Chondrocyte (in vitro differentiated cells): Measurements from ENCODE around the gene SHLD2. TPM values are rescaled to one million over a fixed set of nuclear protein-coding genes. Genes with fewer than 3 reads are reported as not detected.
"Not testable (repeated sequence)": the region's sequence is repeated elsewhere in the genome, so short reads cannot be mapped to it uniquely, and the experiment has no call there.

ENCODE experiments used
- DNase-seq: peaks from one replicate; pipeline ENCODE4 v3.0.0; 2021; ENCODE audit warnings: mixed read lengths, low spot score
- H3K27ac Mint-ChIP-seq: one replicate; pipeline ENCODE4 v1.8.0; 2021; ENCODE audit warnings: mild to moderate bottlenecking, moderate library complexity, mixed read lengths; ENCODE audit not compliant: unreplicated experiment
- H3K27me3 Mint-ChIP-seq: 2 replicates; pipeline ENCODE4 v1.8.0; 2021; ENCODE audit warnings: low read depth, mixed read lengths
- H3K36me3 Mint-ChIP-seq: 2 replicates; pipeline ENCODE4 v1.8.0; 2021; ENCODE audit warnings: low read depth, mixed read lengths
- H3K4me1 Mint-ChIP-seq: 2 replicates; pipeline ENCODE4 v1.8.0; 2021; ENCODE audit warnings: low read depth, mild to moderate bottlenecking, mixed read lengths
- H3K4me3 Mint-ChIP-seq: one replicate; pipeline ENCODE4 v1.8.0; 2021; ENCODE audit warnings: mild to moderate bottlenecking, moderate library complexity, mixed read lengths; ENCODE audit not compliant: unreplicated experiment
- H3K9me3 Mint-ChIP-seq: 2 replicates; pipeline ENCODE4 v1.8.0; 2021; ENCODE audit warnings: low read depth, mixed read lengths
- total RNA-seq: library from RNA; stranded (reverse); gene quantifications from 3 replicates; pipeline ENCODE4 v1.2.1, GENCODE V29; 2021
- TF ChIP-seq, protein P1 (sequence below): fragments of 200-600 bp; sonication (generic); IDR thresholded peaks from 2 replicates; pipeline ENCODE4 v1.5.0; 2021; ENCODE audit warnings: antibody characterized with exemption, mild to moderate bottlenecking, moderate library complexity

Gene SHLD2
- total RNA-seq, 1 donor from 2014 or later, result 29.2 TPM

DNA sequence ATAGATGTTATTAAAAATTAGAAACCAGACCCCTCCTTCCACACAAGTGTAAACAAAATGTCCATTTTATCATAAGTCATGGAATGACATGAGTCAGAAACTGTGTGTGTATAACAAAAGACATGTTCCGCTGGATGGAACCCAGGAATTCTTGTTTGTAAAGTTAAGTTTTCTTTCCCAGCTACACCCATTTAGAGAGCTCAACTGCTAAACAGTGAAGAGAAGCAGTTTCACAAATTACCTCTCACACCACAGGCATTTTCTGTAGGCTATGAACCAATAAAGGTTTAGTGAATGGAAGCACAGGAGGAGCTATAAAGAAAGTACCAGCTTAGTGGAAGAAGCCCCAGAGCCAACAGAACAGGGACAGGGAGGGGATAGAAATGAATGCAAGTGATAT is 12.8 kb upstream of the SHLD2 start:
- not testable (repeated sequence) for H3K27me3 Mint-ChIP-seq, H3K9me3 Mint-ChIP-seq, H3K36me3 Mint-ChIP-seq, DNase-seq
- H3K27ac Mint-ChIP-seq, result peak overlapping the region; percentile 98
- peaks cover 37% of the 10 kb centered on the region for H3K4me1 Mint-ChIP-seq
- peak overlapping the region; percentile 0 for H3K4me3 Mint-ChIP-seq

DNA sequence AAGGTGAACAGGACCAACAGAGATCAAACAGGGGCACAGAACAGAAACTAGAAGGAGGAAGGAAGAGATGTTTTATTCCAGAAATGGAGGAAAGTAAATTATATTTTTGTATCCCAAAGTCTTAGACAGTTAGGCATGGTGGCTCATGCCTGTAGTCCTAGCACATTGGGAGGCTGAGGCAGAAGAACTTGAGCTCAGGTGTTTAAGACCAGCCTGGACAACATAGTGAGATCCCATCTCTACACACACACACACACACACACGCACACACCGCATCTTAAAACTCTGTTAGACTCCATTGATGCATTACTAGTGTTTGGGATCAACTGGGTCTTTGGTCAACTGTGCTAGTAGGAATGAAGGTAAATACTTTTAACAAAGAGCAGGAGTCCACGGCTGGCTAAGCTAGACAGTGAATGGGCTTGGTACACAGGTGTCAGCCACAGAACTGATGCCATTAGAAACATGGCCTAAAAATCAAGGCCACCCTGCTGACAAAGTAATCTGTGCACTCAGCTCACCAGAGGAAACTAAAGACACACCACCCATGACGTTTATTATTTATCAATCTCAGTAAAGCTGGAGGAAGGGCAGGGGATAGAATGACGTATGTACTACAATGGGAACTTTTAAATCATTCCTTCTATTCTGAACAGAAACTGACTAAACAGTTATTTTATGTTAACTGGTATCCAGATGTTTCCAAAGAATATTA is 11.3 kb upstream of the SHLD2 start:
- not testable (repeated sequence) for H3K4me3 Mint-ChIP-seq, H3K36me3 Mint-ChIP-seq, DNase-seq, H3K27me3 Mint-ChIP-seq, H3K9me3 Mint-ChIP-seq
- Mint-ChIP-seq H3K27ac (peak overlapping the region; percentile 98), H3K4me1 (peaks cover 42% of the 10 kb centered on the region)

DNA sequence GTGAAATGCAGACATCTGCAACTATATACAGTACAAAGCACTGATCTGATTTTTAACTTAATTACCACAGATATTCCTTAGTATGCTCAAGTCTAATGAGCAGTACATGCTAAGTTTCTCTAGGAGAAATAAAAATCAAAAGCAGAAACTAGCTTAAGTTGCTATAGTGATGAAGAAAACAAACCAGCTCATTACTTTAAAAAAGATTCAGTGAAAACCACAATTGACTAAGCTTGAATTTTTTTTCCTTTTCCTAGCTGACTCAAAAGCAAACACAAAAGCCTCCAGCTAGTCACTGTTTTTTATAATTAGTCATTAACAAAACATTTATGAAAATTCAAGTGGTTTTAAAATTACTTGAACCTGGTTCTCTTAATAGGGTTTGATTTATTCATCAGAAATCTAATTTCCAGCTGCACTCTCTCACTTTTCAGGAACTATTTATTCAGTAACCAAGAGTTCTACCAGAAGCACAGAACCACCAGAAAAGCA is 10.7 kb upstream of the SHLD2 start:
- Mint-ChIP-seq H3K4me3 (peak overlapping the region; percentile 5), H3K27ac (peak overlapping the region; percentile 98), H3K4me1 (peaks cover 42% of the 10 kb centered on the region)
- H3K36me3 Mint-ChIP-seq, H3K9me3 Mint-ChIP-seq, H3K27me3 Mint-ChIP-seq, DNase-seq: not testable (repeated sequence)

DNA sequence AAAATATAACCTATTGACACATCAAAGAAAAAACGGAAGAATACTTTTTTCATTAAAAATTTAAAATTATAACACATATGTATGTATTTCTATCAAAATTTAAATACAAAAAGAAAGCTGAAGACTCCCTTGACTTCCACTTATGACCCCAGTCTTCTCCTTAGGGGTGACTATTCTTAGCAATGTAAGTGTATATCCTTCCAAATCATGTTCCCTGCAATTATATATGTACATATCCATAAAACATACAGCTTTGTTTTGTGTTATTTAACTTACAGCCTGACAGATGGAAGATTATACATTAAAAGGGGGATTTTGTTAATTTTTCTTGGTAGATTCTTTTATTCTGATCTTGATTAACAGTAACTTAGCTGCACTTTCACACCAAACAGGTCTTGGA is 9.5 kb upstream of the SHLD2 start:
- no peaks in the 10 kb centered on the region for H3K27me3 Mint-ChIP-seq
- H3K4me3 Mint-ChIP-seq, result no peak overlapping the region
- DNase-seq, result no peak
- no peaks in the 10 kb centered on the region for H3K9me3 Mint-ChIP-seq
- H3K36me3 Mint-ChIP-seq, result peaks cover 1% of the 10 kb centered on the region
- H3K27ac Mint-ChIP-seq, result no peak overlapping the region
- TF ChIP-seq, protein P1, sequence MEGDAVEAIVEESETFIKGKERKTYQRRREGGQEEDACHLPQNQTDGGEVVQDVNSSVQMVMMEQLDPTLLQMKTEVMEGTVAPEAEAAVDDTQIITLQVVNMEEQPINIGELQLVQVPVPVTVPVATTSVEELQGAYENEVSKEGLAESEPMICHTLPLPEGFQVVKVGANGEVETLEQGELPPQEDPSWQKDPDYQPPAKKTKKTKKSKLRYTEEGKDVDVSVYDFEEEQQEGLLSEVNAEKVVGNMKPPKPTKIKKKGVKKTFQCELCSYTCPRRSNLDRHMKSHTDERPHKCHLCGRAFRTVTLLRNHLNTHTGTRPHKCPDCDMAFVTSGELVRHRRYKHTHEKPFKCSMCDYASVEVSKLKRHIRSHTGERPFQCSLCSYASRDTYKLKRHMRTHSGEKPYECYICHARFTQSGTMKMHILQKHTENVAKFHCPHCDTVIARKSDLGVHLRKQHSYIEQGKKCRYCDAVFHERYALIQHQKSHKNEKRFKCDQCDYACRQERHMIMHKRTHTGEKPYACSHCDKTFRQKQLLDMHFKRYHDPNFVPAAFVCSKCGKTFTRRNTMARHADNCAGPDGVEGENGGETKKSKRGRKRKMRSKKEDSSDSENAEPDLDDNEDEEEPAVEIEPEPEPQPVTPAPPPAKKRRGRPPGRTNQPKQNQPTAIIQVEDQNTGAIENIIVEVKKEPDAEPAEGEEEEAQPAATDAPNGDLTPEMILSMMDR, result no peak
- peaks cover 45% of the 10 kb centered on the region for H3K4me1 Mint-ChIP-seq

DNA sequence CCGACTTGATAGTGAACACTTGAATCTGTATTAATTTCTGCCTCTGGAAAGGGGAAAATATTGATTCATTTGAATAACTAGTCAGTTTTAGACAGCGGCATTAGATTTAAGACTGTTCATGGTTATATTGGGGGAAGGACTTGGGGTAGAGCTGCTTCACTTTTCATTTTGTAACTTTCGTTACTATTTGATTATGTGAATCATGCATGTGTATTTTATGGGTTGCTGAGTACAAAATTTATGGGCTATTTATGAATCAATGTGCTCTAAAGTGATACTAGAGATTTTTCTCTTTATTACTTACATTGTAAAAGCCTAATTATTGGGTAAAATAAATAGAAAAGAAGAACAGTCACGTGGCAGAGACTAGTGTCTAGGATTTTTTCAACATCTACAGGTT is 5.3 kb upstream of the SHLD2 start:
- Mint-ChIP-seq H3K9me3 (no peaks in the 10 kb centered on the region), H3K4me3 (no peak overlapping the region), H3K4me1 (peaks cover 48% of the 10 kb centered on the region), H3K36me3 (peaks cover 1% of the 10 kb centered on the region), H3K27me3 (no peaks in the 10 kb centered on the region), H3K27ac (no peak overlapping the region)
- TF ChIP-seq, protein P1, result no peak
- DNase-seq, result no peak

DNA sequence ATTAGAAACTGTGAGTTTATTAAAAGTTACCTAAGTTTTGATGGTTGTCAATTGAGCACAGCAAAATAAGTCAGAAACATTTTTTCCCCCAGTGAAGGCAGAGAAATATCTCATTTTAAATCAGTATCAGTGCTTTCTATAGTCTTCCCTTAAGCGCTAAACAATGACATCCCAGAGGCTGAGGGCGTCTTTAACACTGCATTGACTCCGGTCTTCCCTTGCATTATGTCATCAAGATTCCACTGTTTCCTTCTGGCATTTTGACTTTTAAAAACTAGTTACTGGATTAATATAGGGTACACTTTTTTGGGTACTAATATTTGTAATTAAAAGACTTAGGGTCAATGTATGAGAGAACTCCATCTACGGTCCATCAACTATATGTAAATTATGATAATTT is 4.2 kb upstream of the SHLD2 start:
- Mint-ChIP-seq H3K4me3 (no peak overlapping the region), H3K27ac (no peak overlapping the region), H3K4me1 (peaks cover 45% of the 10 kb centered on the region), H3K36me3 (peaks cover 1% of the 10 kb centered on the region), H3K9me3 (no peaks in the 10 kb centered on the region), H3K27me3 (no peaks in the 10 kb centered on the region)
- no peak for DNase-seq
- TF ChIP-seq, protein P1, result no peak

DNA sequence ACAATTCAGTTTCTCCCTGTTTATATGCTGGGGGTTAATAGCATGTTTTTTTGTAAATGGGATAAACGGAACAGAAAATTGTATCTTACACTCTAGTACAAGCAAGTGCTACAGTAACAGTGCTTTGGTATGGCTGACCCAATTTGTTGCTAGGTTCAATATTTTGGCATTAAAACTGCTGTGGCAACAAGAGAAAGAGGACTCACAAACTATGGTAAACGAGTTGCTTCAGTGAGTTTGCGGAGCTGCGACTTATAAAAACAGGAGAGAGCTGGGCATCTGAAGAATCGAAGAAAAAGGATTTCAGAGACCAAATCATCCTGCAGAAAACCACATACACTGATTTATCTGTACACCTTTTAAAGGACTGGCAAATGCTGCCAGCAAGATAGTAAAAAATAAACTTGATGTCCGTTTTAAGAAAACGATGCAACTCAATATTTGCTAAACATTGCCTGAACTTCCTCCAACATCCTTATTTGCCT is 2.6 kb upstream of the SHLD2 start:
- no peaks in the 10 kb centered on the region for H3K9me3 Mint-ChIP-seq
- H3K36me3 Mint-ChIP-seq, result peaks cover 1% of the 10 kb centered on the region
- peak overlapping the region; percentile 95 for H3K27ac Mint-ChIP-seq
- H3K27me3 Mint-ChIP-seq, result no peaks in the 10 kb centered on the region
- H3K4me1 Mint-ChIP-seq, result peaks cover 52% of the 10 kb centered on the region
- TF ChIP-seq, protein P1, result no peak
- peak overlapping the region; percentile 93 for H3K4me3 Mint-ChIP-seq
- no peak for DNase-seq
